ENCODE results near the gene GYS1.

- TF ChIP-seq CTCF (IDR thresholded peaks at IDR 0.05) (no peak), POLR2A (IDR thresholded peaks at IDR 0.05; ENCODE audit: low read depth) (no peak), POLR2AphosphoS5 (IDR thresholded peaks at IDR 0.05) (no peak), EP300 (IDR thresholded peaks at IDR 0.05) (no peak)
Measured at GRCh38 chr19:48938256-48938655, 54.9 kb downstream of the GYS1 start.
